Mucosa of stomach (tissue), 1 donor: ENCODE data around the gene ABCD4.

ENCODE experiments used
- H3K27me3 ChIP-seq: one replicate; pipeline ENCODE4 v1.7.0; 2013; ENCODE audit warnings: mild to moderate bottlenecking, low read length; ENCODE audit not compliant: control insufficient read depth, insufficient read depth
- H3K36me3 ChIP-seq: one replicate; pipeline ENCODE4 v1.7.0; 2013; ENCODE audit warnings: low read length; ENCODE audit not compliant: control insufficient read depth, insufficient read depth
- H3K4me1 ChIP-seq: one replicate; pipeline ENCODE4 v1.7.0; 2013; ENCODE audit warnings: mild to moderate bottlenecking, low read length; ENCODE audit not compliant: control insufficient read depth, insufficient read depth
- H3K4me3 ChIP-seq: one replicate; pipeline ENCODE4 v1.7.0; 2013; ENCODE audit warnings: low read length
- H3K9ac ChIP-seq: one replicate; pipeline ENCODE4 v1.7.0; 2013; ENCODE audit warnings: mild to moderate bottlenecking, low read length, moderate library complexity
- H3K9me3 ChIP-seq: one replicate; pipeline ENCODE4 v1.7.0; 2013; ENCODE audit warnings: mild to moderate bottlenecking, low read length, moderate library complexity; ENCODE audit not compliant: control insufficient read depth
- donor health status: Pancreatic carcinoma.

ABCD4 gene

DNA sequence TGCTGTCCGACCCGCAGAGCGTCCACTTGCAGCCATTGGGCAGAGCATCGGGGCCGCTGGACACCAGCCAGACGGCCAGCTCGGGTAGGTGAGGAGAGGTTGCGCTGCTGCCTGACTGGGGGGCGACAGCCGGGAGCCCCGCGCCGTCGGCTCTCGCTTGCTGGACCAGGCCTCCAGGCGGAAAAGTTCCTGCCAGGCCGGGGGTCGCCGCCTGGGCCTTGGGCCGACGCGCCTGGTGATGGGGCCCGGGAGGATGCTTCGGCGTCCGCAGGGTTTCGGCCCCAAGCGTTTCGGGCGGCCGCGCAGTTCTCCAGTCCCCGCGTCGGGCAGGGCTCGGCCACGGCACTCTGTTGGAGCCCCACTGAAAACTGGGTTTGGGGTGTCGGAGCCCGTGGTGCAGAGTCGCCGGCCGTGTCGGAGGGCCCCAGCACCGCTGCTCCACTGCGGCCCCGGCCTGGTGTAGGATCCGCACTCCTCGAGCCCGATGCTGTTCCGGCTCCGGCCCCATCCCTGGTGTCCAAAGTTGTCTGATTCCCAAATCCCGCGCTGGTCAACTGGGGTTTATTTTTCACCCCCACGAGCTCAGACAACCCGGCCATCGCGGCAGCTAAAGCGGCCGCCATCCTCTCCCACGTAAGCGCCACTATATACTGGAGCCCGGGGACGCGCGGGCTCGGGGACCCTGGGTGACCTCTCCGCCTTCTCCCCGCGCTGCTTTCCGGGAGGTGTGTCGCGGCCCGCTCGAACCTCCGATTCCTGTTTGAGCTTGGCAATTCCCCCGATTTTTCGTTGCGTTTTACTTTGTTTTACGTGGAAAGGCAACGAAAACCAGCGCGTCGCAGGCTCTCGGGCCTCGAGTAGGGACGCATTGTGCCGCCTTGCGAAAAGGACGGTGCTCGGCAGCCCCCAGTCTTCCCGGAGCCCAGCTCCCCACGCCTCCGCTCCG lies 62.6 kb downstream of the ABCD4 start:
- Histone ChIP-seq H3K36me3 (no peaks in the 10 kb centered on the region), H3K9ac (no peak overlapping the region)

DNA sequence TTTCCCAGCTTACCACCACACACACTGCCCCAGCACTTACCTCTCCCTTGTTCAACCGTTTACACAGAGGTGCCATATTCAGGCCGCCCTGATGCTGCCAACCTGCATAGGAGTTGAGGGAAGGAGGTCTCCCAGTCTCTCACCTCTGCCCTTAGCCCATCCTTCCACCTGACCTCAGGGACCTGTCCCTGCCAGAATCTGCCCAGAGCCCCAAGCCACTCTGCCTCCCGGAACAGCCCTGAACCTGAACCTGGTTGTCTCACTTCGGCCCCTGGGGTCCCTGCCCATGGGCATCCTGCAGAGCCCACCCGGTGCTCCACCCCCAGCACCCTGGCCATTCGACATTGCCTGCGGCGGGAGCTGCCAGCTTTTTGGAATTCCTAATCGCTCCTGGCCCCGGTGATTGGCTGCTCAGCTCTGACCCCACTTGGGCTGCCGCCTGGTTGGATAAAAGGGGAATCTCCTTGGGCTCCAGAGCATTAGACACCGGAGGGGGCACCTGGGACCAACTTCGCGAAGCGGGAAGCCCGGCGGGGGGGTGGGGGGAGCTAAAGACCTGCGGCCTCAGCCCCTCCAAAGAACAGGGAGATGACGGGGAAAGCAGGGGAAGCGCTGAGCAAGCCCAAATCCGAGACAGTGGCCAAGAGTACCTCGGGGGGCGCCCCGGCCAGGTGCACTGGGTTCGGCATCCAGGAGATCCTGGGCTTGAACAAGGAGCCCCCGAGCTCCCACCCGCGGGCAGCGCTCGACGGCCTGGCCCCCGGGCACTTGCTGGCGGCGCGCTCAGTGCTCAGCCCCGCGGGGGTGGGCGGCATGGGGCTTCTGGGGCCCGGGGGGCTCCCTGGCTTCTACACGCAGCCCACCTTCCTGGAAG lies 63.5 kb downstream of the ABCD4 start, which contains the start of gene VSX2:
Gene VSX2, plus strand, starts transcription at position 476 of the 874 bp plus-strand sequence. Its CDS starts 113 bp downstream, at position 589.
- Histone ChIP-seq H3K9me3 (no peaks in the 10 kb centered on the region), H3K4me3 (no peak within 1 kb of the TSS), H3K4me1 (peaks cover 18% of the 10 kb centered on the region), H3K27me3 (peaks cover 80% of the 10 kb centered on the region), H3K9ac (no peak within 1 kb of the TSS), H3K36me3 (no peaks in the 10 kb centered on the region)

More for the DNA sequence above, 62.6 kb downstream of the ABCD4 start:
- Histone ChIP-seq H3K27me3 (peaks cover 86% of the 10 kb centered on the region), H3K9me3 (no peaks in the 10 kb centered on the region), H3K4me3 (no peak overlapping the region), H3K4me1 (peaks cover 18% of the 10 kb centered on the region)

DNA sequence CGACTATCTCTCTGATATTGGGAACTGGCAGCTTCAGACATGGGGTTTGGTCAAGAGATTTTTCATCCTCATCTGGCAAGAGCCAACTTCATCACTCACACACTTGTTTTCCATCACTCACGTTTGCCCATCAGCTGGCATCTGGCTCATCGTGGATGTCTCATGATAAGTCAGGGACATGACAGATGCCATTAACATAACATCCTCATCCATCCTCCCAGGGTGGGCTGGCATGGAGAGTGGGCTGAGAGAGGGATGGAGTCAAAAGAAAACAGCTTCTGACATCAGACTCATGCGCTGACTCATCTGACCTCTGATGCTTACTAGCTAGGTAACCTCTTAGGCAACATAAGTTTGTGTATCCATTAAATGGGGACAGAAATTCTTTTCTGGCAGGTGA lies 65.3 kb downstream of the ABCD4 start:
- Histone ChIP-seq H3K9me3 (no peaks in the 10 kb centered on the region), H3K4me1 (peaks cover 18% of the 10 kb centered on the region), H3K36me3 (no peaks in the 10 kb centered on the region), H3K9ac (no peak overlapping the region), H3K4me3 (no peak overlapping the region), H3K27me3 (peaks cover 62% of the 10 kb centered on the region)
